GM18499 (cell line): ENCODE data around the gene ARL5A.
"Not testable (repeated sequence)": the region's sequence is repeated elsewhere in the genome, so short reads cannot be mapped to it uniquely, and the experiment has no call there.

Source experiments
- ATAC-seq: cut with Tn5 transposase; IDR thresholded peaks from one replicate; pipeline ENCODE4 v1.9.1; 2021; ENCODE audit warnings: moderate number of reproducible peaks; ENCODE audit not compliant: insufficient read depth, unreplicated experiment

Gene ARL5A

GRCh38 chr2:151828143-151828889 lies at the start of gene ARL5A:
Gene ARL5A, minus strand, starts transcription at chr2:151828421. Its CDS starts 245 bp downstream, at chr2:151828176.
- peak; percentile 95 for ATAC-seq

- not testable (repeated sequence) for ATAC-seq
These were observed 47.4 kb upstream of the ARL5A start for GRCh38 chr2:151875631-151876030.

GRCh38 chr2:151872463-151872862 lies 44.2 kb upstream of the ARL5A start:
- no peak for ATAC-seq

- ATAC-seq = no peak
These were observed 41.1 kb upstream of the ARL5A start for GRCh38 chr2:151869291-151869690.

GRCh38 chr2:151862700-151863099 lies 34.5 kb upstream of the ARL5A start:
- peak; percentile 99 for ATAC-seq

- ATAC-seq = no peak
These were observed 33.0 kb upstream of the ARL5A start for GRCh38 chr2:151861174-151861573.

GRCh38 chr2:151860613-151861146 lies 32.5 kb upstream of the ARL5A start:
- ATAC-seq = no peak

- ATAC-seq = no peak
These were observed 32.0 kb upstream of the ARL5A start for GRCh38 chr2:151860210-151860609.

GRCh38 chr2:151857650-151858049 lies 29.4 kb upstream of the ARL5A start:
- ATAC-seq = no peak

- no peak for ATAC-seq
These were observed 26.9 kb upstream of the ARL5A start for GRCh38 chr2:151855111-151855510.

- ATAC-seq = no peak
These were observed 25.0 kb upstream of the ARL5A start for GRCh38 chr2:151853070-151853758.

GRCh38 chr2:151852260-151853069 lies 24.2 kb upstream of the ARL5A start:
- ATAC-seq = no peak

GRCh38 chr2:151851761-151852160 lies 23.5 kb upstream of the ARL5A start:
- no peak for ATAC-seq

GRCh38 chr2:151849413-151850010 lies 21.3 kb upstream of the ARL5A start:
- ATAC-seq = no peak

- ATAC-seq = peak; percentile 51
These were observed 17.7 kb upstream of the ARL5A start for GRCh38 chr2:151845884-151846283.

GRCh38 chr2:151845481-151845880 lies 17.3 kb upstream of the ARL5A start:
- ATAC-seq = no peak

- no peak for ATAC-seq
These were observed 16.1 kb upstream of the ARL5A start for GRCh38 chr2:151844211-151844896.

- no peak for ATAC-seq
These were observed 15.5 kb upstream of the ARL5A start for GRCh38 chr2:151843691-151844061.

- no peak for ATAC-seq
These were observed 14.8 kb upstream of the ARL5A start for GRCh38 chr2:151842830-151843690.
